IMR-90 (cell line): ENCODE measurements around the gene ZNF358. TPM values are rescaled to one million over a fixed set of nuclear protein-coding genes. Genes with fewer than 3 reads are reported as not detected.

Source experiments
- ATAC-seq: fragments of 200-7000 bp; cut with Tn5 transposase; 2 replicates; pipeline ENCODE4 v1.9.1; 2020; ENCODE audit warnings: low read depth, mild to moderate bottlenecking, moderate library complexity
- BruUV-seq: library from RNA; stranded (reverse); fragments of 400-500 nt; replicated peaks from 2 replicates; lab custom pipeline; 2021; lab: Mats Ljungman, UMichigan
- CTCF ChIA-PET: fragments of 300-600 bp; formaldehyde crosslinking; extraction: SDS; loops from one replicate; lab custom pipeline; 2021; ENCODE audit warnings: antibody characterized with exemption; lab: Yijun Ruan, JAX
- POLR2A ChIA-PET: fragments of 300-600 bp; sonication (Branson Sonifier 250); formaldehyde crosslinking; loops from one replicate; lab custom pipeline; 2022; ENCODE audit warnings: antibody characterized with exemption; ENCODE audit not compliant: unreplicated experiment; lab: Charles Lee
- DNase-seq: peaks from one replicate; pipeline ENCODE4 v3.0.0; 2013
- H2AFZ ChIP-seq: replicated peaks from 2 replicates; pipeline ENCODE3; 2013; ENCODE audit warnings: low read length, mild to moderate bottlenecking; ENCODE audit not compliant: poor library complexity
- H2AK5ac ChIP-seq: 2 replicates; pipeline ENCODE4 v1.6.1; 2013; ENCODE audit warnings: low read depth, low read length, inconsistent platforms
- H2AK9ac ChIP-seq: replicated peaks from 2 replicates; pipeline ENCODE3; 2013; ENCODE audit warnings: mild to moderate bottlenecking, low read depth, low read length, moderate library complexity; ENCODE audit not compliant: poor library complexity
- H2BK120ac ChIP-seq: 2 replicates; pipeline ENCODE4 v1.6.1; 2013; ENCODE audit warnings: low read depth, low read length, inconsistent platforms
- H2BK15ac ChIP-seq: 3 replicates; pipeline ENCODE4 v1.6.1; 2013; ENCODE audit warnings: low read depth, low read length, inconsistent platforms
- H2BK20ac ChIP-seq: 2 replicates; pipeline ENCODE4 v1.6.1; 2013; ENCODE audit warnings: low read depth, mild to moderate bottlenecking, inconsistent platforms, low read length, moderate library complexity
- H2BK5ac ChIP-seq: 2 replicates; pipeline ENCODE4 v1.6.1; 2013; ENCODE audit warnings: mild to moderate bottlenecking, low read depth, low read length, inconsistent platforms; ENCODE audit not compliant: poor library complexity, severe bottlenecking
- H3K14ac ChIP-seq: replicated peaks from 2 replicates; pipeline ENCODE4 v1.6.1; 2013; ENCODE audit warnings: low read depth, low read length, inconsistent platforms
- H3K18ac ChIP-seq: 2 replicates; pipeline ENCODE4 v1.6.1; 2013; ENCODE audit warnings: low read depth, low read length, control low read depth
- H3K23ac ChIP-seq: 2 replicates; pipeline ENCODE4 v1.6.1; 2013; ENCODE audit warnings: low read depth, low read length, inconsistent platforms
- H3K27ac ChIP-seq: 2 replicates; pipeline ENCODE4 v1.5.1; 2013; ENCODE audit warnings: mild to moderate bottlenecking, control low read depth, low read length; ENCODE audit not compliant: insufficient read depth
- H3K27me3 ChIP-seq: 2 replicates; pipeline ENCODE4 v1.6.1; 2013; ENCODE audit warnings: low read length; ENCODE audit not compliant: control insufficient read depth, insufficient read depth
- H3K36me3 ChIP-seq: 2 replicates; pipeline ENCODE4 v1.6.1; 2013; ENCODE audit warnings: low read length, mixed read lengths; ENCODE audit not compliant: control insufficient read depth, insufficient read depth
- H3K4ac ChIP-seq: 2 replicates; pipeline ENCODE4 v1.6.1; 2013; ENCODE audit warnings: low read depth, low read length, inconsistent platforms
- H3K4me1 ChIP-seq: 2 replicates; pipeline ENCODE4 v1.6.1; 2013; ENCODE audit warnings: low read length, mixed read lengths; ENCODE audit not compliant: control insufficient read depth, insufficient read depth
- H3K4me2 ChIP-seq: 2 replicates; pipeline ENCODE4 v1.6.1; 2013; ENCODE audit warnings: low read depth, mild to moderate bottlenecking, control low read depth, low read length, moderate library complexity
- H3K4me3 ChIP-seq: 2 replicates; pipeline ENCODE4 v1.5.1; 2013; ENCODE audit warnings: low read depth, mild to moderate bottlenecking, control low read depth, low read length, moderate library complexity; ENCODE audit not compliant: insufficient read depth
- H3K56ac ChIP-seq: 2 replicates; pipeline ENCODE4 v1.6.1; 2013; ENCODE audit warnings: low read length, inconsistent platforms; ENCODE audit not compliant: insufficient read depth; ENCODE audit errors: extremely low read depth
- H3K79me1 ChIP-seq, 2 experiments: 2 replicates each; pipeline ENCODE4 v1.6.1; 2013; ENCODE audit warnings: low read length in 2 of 2, inconsistent platforms in 1 of 2, low read depth in 1 of 2
- H3K9ac ChIP-seq: 2 replicates; pipeline ENCODE4 v1.6.1; 2013; ENCODE audit warnings: low read depth, low read length, control low read depth
- H3K9me1 ChIP-seq: 2 replicates; pipeline ENCODE4 v1.6.1; 2013; ENCODE audit warnings: low read length, inconsistent platforms; ENCODE audit not compliant: insufficient read depth
- H3K9me3 ChIP-seq: 2 replicates; pipeline ENCODE4 v1.6.1; 2013; ENCODE audit warnings: low read length; ENCODE audit not compliant: control insufficient read depth, insufficient read depth
- H4K20me1 ChIP-seq: 2 replicates; pipeline ENCODE4 v1.6.1; 2013; ENCODE audit warnings: low read length, inconsistent platforms; ENCODE audit not compliant: insufficient read depth
- H4K5ac ChIP-seq: 2 replicates; pipeline ENCODE4 v1.6.1; 2013; ENCODE audit warnings: mild to moderate bottlenecking, low read depth, low read length, control low read depth
- H4K8ac ChIP-seq, 2 experiments: 2 replicates each; pipeline ENCODE4 v1.6.1; 2013; ENCODE audit warnings: low read depth in 2 of 2, low read length in 2 of 2, control low read depth in 1 of 2, inconsistent platforms in 1 of 2
- H4K91ac ChIP-seq: 2 replicates; pipeline ENCODE4 v1.6.1; 2013; ENCODE audit warnings: low read depth, low read length, inconsistent platforms; ENCODE audit not compliant: insufficient read depth
- BHLHE40 ChIP-seq: fragments of 150-350 bp; IDR thresholded peaks from 2 replicates; pipeline ENCODE4 v1.6.1; 2016; ENCODE audit warnings: mild to moderate bottlenecking, low read depth, low read length
- CHD1 ChIP-seq: IDR thresholded peaks from 2 replicates; pipeline ENCODE4 v1.6.1; 2012; ENCODE audit warnings: low read depth, low read length, improper control_type of control experiment
- CTCF ChIP-seq: conservative IDR thresholded peaks from 2 replicates; pipeline ENCODE4 v1.5.1; 2012; ENCODE audit warnings: mild to moderate bottlenecking, low read depth, low read length, improper control_type of control experiment
- ELK1 ChIP-seq: fragments of 150-350 bp; IDR thresholded peaks from 2 replicates; pipeline ENCODE4 v1.6.1; 2016; ENCODE audit warnings: low read depth, mild to moderate bottlenecking, low read length, moderate library complexity, borderline replicate concordance
- FOS ChIP-seq: fragments of 150-350 bp; IDR thresholded peaks from 2 replicates; pipeline ENCODE4 v1.6.1; 2016; ENCODE audit warnings: low read depth, low read length
- MAFK ChIP-seq: IDR thresholded peaks from 2 replicates; pipeline ENCODE4 v1.6.1; 2012; ENCODE audit warnings: low read depth, low read length, improper control_type of control experiment
- MAZ ChIP-seq: IDR thresholded peaks from 2 replicates; pipeline ENCODE4 v1.6.1; 2012; ENCODE audit warnings: low read depth, mild to moderate bottlenecking, low read length, improper control_type of control experiment, moderate library complexity, borderline replicate concordance
- POLR2A ChIP-seq: IDR thresholded peaks from 2 replicates; pipeline ENCODE4 v1.6.1; 2012; ENCODE audit warnings: mild to moderate bottlenecking, low read depth, low read length
- RAD21 ChIP-seq: IDR thresholded peaks from 2 replicates; pipeline ENCODE4 v1.6.1; 2012; ENCODE audit warnings: low read length, improper control_type of control experiment
- RCOR1 ChIP-seq: IDR thresholded peaks from 2 replicates; pipeline ENCODE4 v1.6.1; 2012; ENCODE audit warnings: mild to moderate bottlenecking, low read length, improper control_type of control experiment; ENCODE audit not compliant: insufficient replicate concordance
- SMC3 ChIP-seq: fragments of 150-350 bp; IDR thresholded peaks from 2 replicates; pipeline ENCODE4 v1.6.1; 2016; ENCODE audit warnings: low read depth, mild to moderate bottlenecking, antibody characterized with exemption, low read length, moderate library complexity
- USF2 ChIP-seq: fragments of 150-350 bp; IDR thresholded peaks from 2 replicates; pipeline ENCODE4 v1.6.1; 2017; ENCODE audit warnings: mild to moderate bottlenecking, antibody characterized with exemption, low read length, low read depth
- WGBS, 2 experiments: methylation state at CpG; one replicate each; pipeline versions ENCODE4 v1.1.5 to v1.1.7; 2013; ENCODE audit warnings: missing lambda C conversion rate in 2 of 2; ENCODE audit not compliant: insufficient read length in 1 of 2; ENCODE audit errors: extremely low coverage in 2 of 2; 5-methylcytosine and 5-hydroxymethylcytosine counted together
- dilution Hi-C: fragments of 300-500 bp; cut with HindIII; formaldehyde crosslinking; loops from one replicate; pipeline ENCODE4 v1.14.3; 2018; ENCODE audit warnings: low sequenced_read_pairs; ENCODE audit not compliant: unreplicated experiment
- in situ Hi-C: fragments of 300-500 bp; cut with MboI; formaldehyde crosslinking; loops from 3 replicates; pipeline ENCODE4 v1.14.3; 2019; ENCODE audit warnings: low sequenced_read_pairs, inconsistent platforms, mixed read lengths
- intact Hi-C: fragments of 100-400 bp; cut with micrococcal nuclease; formaldehyde crosslinking; loops from 2 replicates; pipeline ENCODE4 v1.10.0; 2022
- polyA plus RNA-seq, 3 experiments: library from polyadenylated mRNA; depleted of rRNA; stranded (reverse); fragments of >200 nt; gene quantifications; 2 replicates each; pipeline ENCODE4 v1.2.3, GENCODE V29; 2012; ENCODE audit warnings: low replicate concordance in 1 of 3
- total RNA-seq: library from RNA; depleted of rRNA; stranded (reverse); fragments of >200 nt; gene quantifications from 2 replicates; pipeline ENCODE4 v1.2.3, GENCODE V29; 2012

Gene ZNF358
- total and polyA plus RNA-seq, 2 of the 4 experiments (the other 2 are of a cell fraction), result 5.4 to 30.7 TPM

- H2BK20ac ChIP-seq, result no peak overlapping the region
- POLR2A ChIA-PET, result no interaction called here
- H2AK9ac ChIP-seq, result no peak overlapping the region
- no peak overlapping the region for H2BK5ac ChIP-seq
- H3K23ac ChIP-seq, result no peak overlapping the region
- no peaks in the 10 kb centered on the region for H3K4me1 ChIP-seq
- H4K8ac ChIP-seq, result no peak overlapping the region
- dilution Hi-C loops (no loop called here), intact Hi-C loops (no loop called here), in situ Hi-C loops (no loop called here)
- no peaks in the 10 kb centered on the region for H4K20me1 ChIP-seq
- H3K9me3 ChIP-seq, result no peaks in the 10 kb centered on the region
- no peak overlapping the region for H3K14ac ChIP-seq
- no peak overlapping the region for H4K91ac ChIP-seq
- CTCF ChIA-PET, result no interaction called here
- TF ChIP-seq RCOR1 (no peak), CTCF (no peak), BHLHE40 (no peak), ELK1 (no peak), USF2 (no peak), MAFK (no peak), RAD21 (no peak), FOS (no peak), MAZ (no peak), CHD1 (no peak), POLR2A (no peak), SMC3 (no peak)
- ATAC-seq (no peak), DNase-seq (no peak)
- H2AK5ac ChIP-seq, result no peak overlapping the region
- no peak overlapping the region for H3K9ac ChIP-seq
- H3K4ac ChIP-seq, result no peak overlapping the region
- H3K4me2 ChIP-seq, result no peak overlapping the region
- no peak overlapping the region for H2AFZ ChIP-seq
- no peak overlapping the region for H3K27ac ChIP-seq
- H3K56ac ChIP-seq, result no peak overlapping the region
- H4K5ac ChIP-seq, result no peak overlapping the region
- BruUV-seq, result no TSS peak
- peaks cover 42% of the 10 kb centered on the region for H3K36me3 ChIP-seq
- H2BK15ac ChIP-seq, result no peak overlapping the region
- H3K4me3 ChIP-seq, result no peak overlapping the region
- no peak overlapping the region for H3K18ac ChIP-seq
- no peaks in the 10 kb centered on the region for H3K79me1 ChIP-seq
- no peaks in the 10 kb centered on the region for H3K27me3 ChIP-seq
- H2BK120ac ChIP-seq, result no peak overlapping the region
- 0 out of 2 replicates have a peak, but pooled peaks cover 3% of the 10 kb centered on the region for H3K9me1 ChIP-seq
- 83% methylated on average over 2 of the region's 17 CpGs; no CpG with 5 or more reads in 1 of the 2 experiments for WGBS, 2 experiments
Measured at GRCh38 chr19:7561325-7561724, 45.4 kb downstream of the ZNF358 start.
